K562 (cell line): Measurements from ENCODE around the gene ZDHHC19. TPM values are rescaled to one million over a fixed set of nuclear protein-coding genes. Genes with fewer than 3 reads are reported as not detected.

ENCODE experiments used
- AFF4 ChIP-seq: sonication (generic); formaldehyde crosslinking; IDR thresholded peaks from 2 replicates; pipeline ENCODE4 v1.8.0; 2023; ENCODE audit warnings: mild to moderate bottlenecking, missing genetic modification reagents
- BCL6 ChIP-seq: fragments of 250-450 bp; sonication (Bioruptor Pico); IDR thresholded peaks from 2 replicates; pipeline ENCODE4 v1.4.0; 2020
- ELF4 ChIP-seq: fragments of 450-650 bp; formaldehyde crosslinking; IDR thresholded peaks from 2 replicates; pipeline ENCODE4 v1.4.0; 2022; ENCODE audit warnings: missing genetic modification characterization
- FOXP1 ChIP-seq: sonication (generic); formaldehyde crosslinking; IDR thresholded peaks from 2 replicates; pipeline ENCODE4 v1.8.0; 2022; ENCODE audit warnings: mild to moderate bottlenecking, missing genetic modification reagents
- HMGXB4 ChIP-seq: sonication (generic); formaldehyde crosslinking; IDR thresholded peaks from 2 replicates; pipeline ENCODE4 v1.8.1; 2023; ENCODE audit warnings: mild to moderate bottlenecking, missing genetic modification reagents
- HNRNPH1 ChIP-seq: fragments of 200-400 bp; formaldehyde crosslinking; optimal IDR thresholded peaks from 2 replicates; pipeline ENCODE3; 2017; ENCODE audit warnings: low read depth, mild to moderate bottlenecking, low read length, moderate library complexity
- KLF1 ChIP-seq: fragments of 450-650 bp; IDR thresholded peaks from 2 replicates; pipeline ENCODE4 v1.6.1; 2016; ENCODE audit warnings: missing genetic modification characterization, missing compliant biosample characterization
- NUFIP1 ChIP-seq: fragments of 450-650 bp; IDR thresholded peaks from 2 replicates; pipeline ENCODE4 v1.6.1; 2018; ENCODE audit not compliant: partially characterized antibody
- PCBP1 ChIP-seq: fragments of 200-400 bp; formaldehyde crosslinking; IDR thresholded peaks from 2 replicates; pipeline ENCODE4 v1.6.1; 2018; ENCODE audit warnings: mild to moderate bottlenecking, low read depth, low read length; ENCODE audit not compliant: poor library complexity, severe bottlenecking
- PHB ChIP-seq: fragments of 250-450 bp; sonication (Bioruptor Pico); IDR thresholded peaks from 2 replicates; pipeline ENCODE4 v1.5.0; 2021
- POLR2A ChIP-seq: fragments of 450-650 bp; conservative IDR thresholded peaks from 2 replicates; pipeline ENCODE4 v1.6.1; 2016
- SIN3B ChIP-seq: fragments of 450-650 bp; IDR thresholded peaks from 2 replicates; pipeline ENCODE4 v1.6.1; 2017; ENCODE audit warnings: low read depth, mild to moderate bottlenecking, moderate library complexity
- XRCC5 ChIP-seq: fragments of 200-400 bp; formaldehyde crosslinking; IDR thresholded peaks from 2 replicates; pipeline ENCODE4 v1.6.1; 2017; ENCODE audit warnings: low read depth, mild to moderate bottlenecking, low read length
- ZC3H11A ChIP-seq: IDR thresholded peaks from 2 replicates; pipeline ENCODE4 v1.6.1; 2012; ENCODE audit warnings: low read depth, low read length, improper control_type of control experiment
- ZFX ChIP-seq: sonication (generic); formaldehyde crosslinking; IDR thresholded peaks from 2 replicates; pipeline ENCODE4 v1.8.0; 2022; ENCODE audit warnings: mild to moderate bottlenecking, missing genetic modification reagents, moderate library complexity
- ZNF134 ChIP-seq: fragments of 250-450 bp; sonication (Bioruptor Pico); conservative IDR thresholded peaks from 2 replicates; pipeline ENCODE4 v1.4.0; 2020
- ZNF175 ChIP-seq: fragments of 200-800 bp; sonication (Bioruptor generic); IDR thresholded peaks from 2 replicates; pipeline ENCODE4 v1.6.1; 2016; ENCODE audit warnings: low read depth, mild to moderate bottlenecking, missing genetic modification characterization, missing compliant biosample characterization
- ZNF3 ChIP-seq: fragments of 250-450 bp; sonication (Bioruptor Pico); IDR thresholded peaks from 2 replicates; pipeline ENCODE4 v1.5.0; 2021; ENCODE audit warnings: mild to moderate bottlenecking, moderate library complexity
- ZNF354B ChIP-seq: fragments of 250-450 bp; sonication (Bioruptor Pico); IDR thresholded peaks from 2 replicates; pipeline ENCODE4 v1.4.0; 2020
- ZNF507 ChIP-seq: conservative IDR thresholded peaks from 2 replicates; pipeline ENCODE4 v1.6.1; 2017; ENCODE audit warnings: missing genetic modification characterization, missing compliant biosample characterization
- polyA plus RNA-seq, 8 experiments: library from polyadenylated mRNA; depleted of rRNA in 4 of 8; stranded (reverse) in 5 of 8; unstranded in 3 of 8; fragments of >200 nt; fragmentation: Nextera tagmentation in 2 of 8; fragmentation: Illumina TruSeq in 1 of 8; extraction: Ambion mirVana in 2 of 8; extraction: Trizol in 1 of 8; gene quantifications; 2 replicates each; pipeline versions ENCODE4 v1.2.1 to v1.2.3, GENCODE V29; 2011 to 2014; ENCODE audit warnings: inconsistent platforms in 1 of 8, missing spikeins in 1 of 8
- total RNA-seq, 7 experiments: library from RNA; depleted of rRNA in 6 of 7; stranded (reverse); fragments of >200 nt in 6 of 7; fragmentation: Illumina TruSeq in 2 of 7; extraction: Trizol in 2 of 7; gene quantifications; 2 replicates each; pipeline versions ENCODE4 v1.2.1 to v1.2.3, GENCODE V29; 2011 to 2021; ENCODE audit warnings: low replicate concordance in 1 of 7
- TF ChIP-seq, protein P1 (sequence below): sonication (generic); formaldehyde crosslinking; IDR thresholded peaks from 2 replicates; pipeline ENCODE4 v1.4.0; 2020; ENCODE audit warnings: mild to moderate bottlenecking, missing genetic modification reagents

Gene ZDHHC19
- total and polyA plus RNA-seq, 9 of the 15 experiments (the other 6 are each of a cell fraction or from before 2014, with no cell fraction given), result 0.40 to 5.5 (median 1.1) TPM

- TF ChIP-seq AFF4 (CRISPR knock-in tag) (no peak), FOXP1 (no peak), ZNF507 (no peak), BCL6 (CRISPR knock-in tag) (no peak), XRCC5 (no peak), PHB (CRISPR knock-in tag) (no peak), HNRNPH1 (no peak), ZC3H11A (no peak), SIN3B (no peak), PCBP1 (no peak), ELF4 (no peak), NUFIP1 (no peak), ZNF3 (CRISPR knock-in tag) (no peak), ZNF134 (CRISPR knock-in tag) (no peak), ZNF175 (CRISPR knock-in tag) (0 out of 2 replicates have a peak, but pooled peaks have one; percentile 33), ZNF354B (no peak), HMGXB4 (CRISPR knock-in tag) (no peak), POLR2A (no peak), KLF1 (tag) (no peak), ZFX (CRISPR knock-in tag) (peak; percentile 83)
- TF ChIP-seq, protein P1, sequence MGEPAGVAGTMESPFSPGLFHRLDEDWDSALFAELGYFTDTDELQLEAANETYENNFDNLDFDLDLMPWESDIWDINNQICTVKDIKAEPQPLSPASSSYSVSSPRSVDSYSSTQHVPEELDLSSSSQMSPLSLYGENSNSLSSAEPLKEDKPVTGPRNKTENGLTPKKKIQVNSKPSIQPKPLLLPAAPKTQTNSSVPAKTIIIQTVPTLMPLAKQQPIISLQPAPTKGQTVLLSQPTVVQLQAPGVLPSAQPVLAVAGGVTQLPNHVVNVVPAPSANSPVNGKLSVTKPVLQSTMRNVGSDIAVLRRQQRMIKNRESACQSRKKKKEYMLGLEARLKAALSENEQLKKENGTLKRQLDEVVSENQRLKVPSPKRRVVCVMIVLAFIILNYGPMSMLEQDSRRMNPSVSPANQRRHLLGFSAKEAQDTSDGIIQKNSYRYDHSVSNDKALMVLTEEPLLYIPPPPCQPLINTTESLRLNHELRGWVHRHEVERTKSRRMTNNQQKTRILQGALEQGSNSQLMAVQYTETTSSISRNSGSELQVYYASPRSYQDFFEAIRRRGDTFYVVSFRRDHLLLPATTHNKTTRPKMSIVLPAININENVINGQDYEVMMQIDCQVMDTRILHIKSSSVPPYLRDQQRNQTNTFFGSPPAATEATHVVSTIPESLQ (CRISPR knock-in tag), result no peak
Observed at GRCh38 chr3:196163666-196164493, 47.3 kb downstream of the ZDHHC19 start (continued).
